ENCODE results near the gene ARRDC5.
"Not testable (repeated sequence)": the region's sequence is repeated elsewhere in the genome, so short reads cannot be mapped to it uniquely, and the experiment has no call there.

The ARRDC5 gene

GRCh38 chr19:4909897-4910593 lies 7.3 kb upstream of the ARRDC5 start:
- peak; percentile 90 for DNase-seq

- peak; percentile 62 for DNase-seq
Measured at GRCh38 chr19:4909156-4909896, 6.6 kb upstream of the ARRDC5 start, which contains the start of gene UHRF1. UHRF1 (plus strand) TSS chr19:4909501; CDS start chr19:4910886, 1,385 bp downstream.

- DNase-seq, result no peak
Measured at GRCh38 chr19:4908781-4909155, 6.1 kb upstream of the ARRDC5 start.

- no peak for DNase-seq
Measured at GRCh38 chr19:4908360-4908759, 5.7 kb upstream of the ARRDC5 start.

DNA sequence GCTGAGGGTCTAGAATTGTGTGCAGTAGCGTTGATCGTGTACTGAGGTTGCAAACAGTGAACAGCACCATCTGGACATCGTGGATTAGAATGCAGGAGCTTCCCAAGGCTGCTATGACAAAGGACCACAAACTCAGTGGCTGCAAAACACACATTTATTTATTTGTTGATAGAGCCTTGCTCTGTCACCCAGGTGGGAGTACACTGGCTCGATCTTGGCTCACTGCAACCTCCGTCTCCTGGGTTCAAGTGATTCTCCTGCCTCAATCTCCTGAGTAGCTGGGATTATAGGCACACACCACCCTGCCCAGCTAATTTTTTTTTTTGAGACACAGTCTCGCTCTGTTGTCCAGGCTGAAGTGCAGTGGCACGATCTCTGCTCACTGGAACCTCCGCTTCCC lies 4.3 kb upstream of the ARRDC5 start:
- DNase-seq, result no peak

DNA sequence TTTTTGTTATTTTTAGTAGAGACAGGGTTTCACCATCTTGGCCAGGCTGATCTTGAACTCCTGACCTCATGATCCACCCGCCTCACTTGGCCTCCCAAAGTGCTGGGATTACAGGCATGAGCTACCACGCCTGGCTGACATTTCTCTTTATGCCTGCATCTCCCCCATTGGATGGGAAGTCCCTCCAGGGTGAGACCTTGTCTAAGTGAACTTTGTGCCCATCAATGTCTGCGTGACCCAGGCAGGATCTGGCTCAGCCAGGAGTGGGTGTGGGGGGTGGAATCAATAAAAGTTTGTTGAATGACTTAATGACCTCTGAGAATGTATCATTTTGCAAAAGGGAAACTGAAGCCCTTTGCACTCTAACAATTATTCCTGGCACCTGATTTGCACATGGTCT lies 1.8 kb upstream of the ARRDC5 start:
- no peak for DNase-seq

- not testable (repeated sequence) for DNase-seq
Measured at GRCh38 chr19:4900879-4901278, 1.8 kb downstream of the ARRDC5 start.

- no peak for DNase-seq
Measured at GRCh38 chr19:4897146-4897545, 5.5 kb downstream of the ARRDC5 start.

DNA sequence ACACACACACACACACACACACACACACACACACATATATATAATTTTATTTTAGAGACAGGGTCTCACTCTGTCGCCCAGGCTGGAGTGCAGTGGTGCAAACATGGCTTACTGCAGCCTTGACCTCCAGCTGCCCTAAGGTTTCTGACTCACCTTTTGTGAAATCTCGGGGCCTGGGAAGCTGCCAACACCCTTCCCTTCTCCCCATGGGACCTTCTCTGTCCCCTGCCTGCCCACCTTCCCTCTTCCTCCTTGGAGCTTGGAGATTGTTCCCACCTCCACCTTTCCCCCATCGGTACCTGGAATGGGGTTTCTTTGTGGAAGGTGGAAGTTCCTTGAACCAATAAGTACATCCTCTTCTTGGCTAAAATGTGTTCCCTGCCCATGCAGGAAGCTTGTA lies 6.3 kb downstream of the ARRDC5 start:
- DNase-seq, result no peak

DNA sequence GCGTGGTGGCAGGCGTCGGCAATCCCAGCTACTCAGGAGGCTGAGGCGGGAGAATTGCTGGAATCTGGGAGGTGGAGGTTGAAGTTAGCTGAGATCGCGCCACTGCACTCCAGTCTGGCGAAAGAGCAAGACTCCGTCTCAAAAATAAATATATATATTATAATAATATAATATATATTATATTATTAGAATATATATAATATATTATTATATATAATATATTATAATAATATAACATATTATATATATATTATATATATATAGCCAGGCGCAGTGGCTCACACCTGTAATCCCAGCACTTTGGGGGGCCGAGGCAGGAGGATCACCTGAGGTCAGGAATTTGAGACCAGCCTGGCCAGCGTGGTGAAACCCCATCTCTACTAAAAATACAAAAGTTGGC lies 9.7 kb downstream of the ARRDC5 start:
- DNase-seq, result not testable (repeated sequence)

DNA sequence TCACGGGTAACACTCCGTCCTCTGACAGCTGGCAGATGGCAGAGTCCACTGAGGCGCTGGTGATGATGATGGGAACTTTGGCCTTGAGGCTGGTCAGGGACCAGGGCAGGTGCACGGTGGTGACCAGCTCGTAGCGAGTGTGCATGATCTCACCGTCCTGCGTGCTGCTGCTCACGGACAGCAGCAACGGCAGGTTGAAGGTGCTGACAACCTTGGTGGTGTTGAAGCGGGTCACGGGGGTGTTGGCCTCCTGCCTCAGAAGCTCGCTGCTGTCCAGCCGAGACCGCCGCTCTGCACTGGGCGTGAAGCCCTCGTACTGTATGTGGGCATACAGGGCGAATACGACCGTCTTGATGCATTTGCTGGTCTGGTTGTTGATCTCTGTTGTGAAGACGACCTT lies 11.6 kb downstream of the ARRDC5 start:
- no peak for DNase-seq

DNA sequence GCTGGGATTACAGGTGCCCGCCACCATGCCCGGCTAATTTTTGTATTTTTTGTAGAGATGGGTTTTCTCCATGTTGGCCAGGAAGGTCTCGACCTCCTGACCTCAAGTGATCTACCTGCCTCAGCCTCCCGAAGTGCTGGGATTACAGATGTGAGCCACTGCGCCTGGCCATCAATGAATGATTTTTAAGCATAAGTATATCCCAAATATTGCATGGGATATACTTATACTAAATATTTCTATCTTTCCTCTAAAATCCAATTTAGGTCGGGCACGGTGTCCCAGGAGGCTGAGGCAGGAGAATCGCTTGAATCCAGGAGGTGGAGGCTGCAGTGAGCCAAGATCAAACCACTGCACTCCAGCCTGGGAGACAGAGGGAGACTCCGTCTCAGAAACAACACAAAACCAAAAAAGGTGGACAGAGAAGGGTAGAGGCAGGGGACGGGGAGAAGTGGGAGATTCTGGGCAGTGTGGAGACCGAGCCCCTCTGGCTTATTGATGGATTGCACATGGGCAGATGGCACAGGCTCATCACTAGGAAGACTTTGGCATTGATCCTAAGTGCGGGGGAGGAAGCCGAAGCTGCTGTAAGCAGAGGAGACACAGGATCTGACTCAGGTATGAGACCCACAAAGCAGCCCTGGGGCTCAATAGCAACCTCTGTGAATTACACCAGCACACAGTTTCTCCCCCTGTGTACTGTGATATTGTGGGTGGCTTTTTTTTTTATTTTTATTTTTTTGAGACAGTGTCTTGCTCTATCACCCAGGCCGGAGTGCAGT lies 13.5 kb downstream of the ARRDC5 start:
- DNase-seq, result peak; percentile 56

- DNase-seq, result not testable (repeated sequence)
Measured at GRCh38 chr19:4887803-4888202, 14.9 kb downstream of the ARRDC5 start.

DNA sequence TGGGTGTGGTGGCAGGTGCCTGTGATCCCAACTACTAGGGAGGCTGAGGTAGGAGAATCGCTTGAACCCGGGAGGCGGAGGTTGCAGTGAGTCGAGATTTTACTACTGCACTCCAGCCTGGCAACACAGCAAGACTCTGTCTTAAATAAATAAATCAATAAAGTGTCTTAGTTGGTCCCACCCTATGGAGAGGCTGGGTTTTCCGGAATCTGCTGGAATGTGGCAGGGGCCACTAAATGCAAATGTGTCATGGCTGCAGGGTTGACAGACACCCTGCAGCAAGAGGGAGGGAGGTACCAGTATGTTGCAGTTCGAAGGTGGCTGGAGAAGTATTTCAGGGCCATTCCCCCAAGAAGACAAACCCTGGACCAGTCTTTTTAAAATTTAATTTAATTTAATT lies 17.7 kb downstream of the ARRDC5 start:
- not testable (repeated sequence) for DNase-seq

- DNase-seq, result not testable (repeated sequence)
Measured at GRCh38 chr19:4882874-4883273, 19.8 kb downstream of the ARRDC5 start.

GRCh38 chr19:4879041-4879440 lies 23.7 kb downstream of the ARRDC5 start:
- no peak for DNase-seq

- DNase-seq, result no peak
Measured at GRCh38 chr19:4878491-4878968, 24.2 kb downstream of the ARRDC5 start.

DNA sequence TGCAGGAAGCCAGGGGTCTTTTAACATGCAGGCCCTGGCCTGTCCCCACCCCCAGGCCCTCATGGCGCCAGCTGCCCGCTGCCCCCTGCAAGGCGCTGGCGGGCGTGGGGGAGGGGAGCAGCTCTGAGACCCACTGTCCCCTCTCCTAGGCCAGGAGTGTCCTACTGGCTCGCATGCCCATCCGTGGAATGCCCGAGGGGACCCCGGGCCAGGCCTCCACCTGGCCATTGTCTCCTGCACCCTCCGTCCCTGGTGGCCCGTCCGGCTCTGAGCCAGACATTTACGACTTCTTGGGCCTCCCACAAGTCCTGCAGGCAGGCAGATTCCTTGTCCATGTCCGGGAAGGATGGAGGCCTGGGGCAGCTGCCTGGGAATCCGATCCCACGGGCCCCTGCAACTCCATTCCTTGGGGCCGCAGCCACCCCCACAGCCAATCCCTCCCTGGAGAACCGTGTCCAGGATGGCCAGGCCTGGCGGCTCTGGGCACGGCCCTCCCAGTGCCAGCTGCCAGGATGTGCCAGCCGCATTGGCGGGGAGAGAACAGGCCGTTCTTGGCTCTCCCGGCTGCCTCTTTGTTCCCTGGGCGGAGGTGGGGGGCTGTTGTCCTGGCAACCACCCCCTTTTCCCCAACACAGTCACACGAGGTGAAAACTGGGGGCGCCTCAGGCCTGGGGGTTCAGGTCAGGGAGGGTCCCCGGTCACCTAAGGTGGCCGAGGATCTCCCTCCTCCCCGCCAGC lies 24.8 kb downstream of the ARRDC5 start:
- DNase-seq, result peak; percentile 82

DNA sequence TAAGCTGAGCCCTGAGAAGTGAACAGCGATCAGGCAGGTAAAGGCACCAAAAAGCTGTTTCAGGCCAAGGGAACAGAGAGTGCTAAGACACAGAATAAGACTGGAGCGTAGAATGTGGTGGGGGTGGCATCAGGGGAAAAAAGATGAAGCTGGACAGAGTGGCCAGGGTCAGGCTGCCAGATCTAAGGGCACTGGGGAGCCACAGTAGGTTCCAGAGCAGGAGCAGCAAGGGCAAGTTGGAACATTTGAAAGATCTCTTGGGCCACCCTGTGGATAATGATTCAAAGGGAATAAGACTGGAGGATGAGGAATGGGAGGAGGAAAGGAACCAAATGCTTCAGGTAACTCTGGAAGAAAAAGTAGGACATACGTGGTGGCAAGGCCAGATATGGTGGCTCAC lies 28.8 kb downstream of the ARRDC5 start:
- no peak for DNase-seq

- DNase-seq, result no peak
Measured at GRCh38 chr19:4871711-4872110, 31.0 kb downstream of the ARRDC5 start.

DNA sequence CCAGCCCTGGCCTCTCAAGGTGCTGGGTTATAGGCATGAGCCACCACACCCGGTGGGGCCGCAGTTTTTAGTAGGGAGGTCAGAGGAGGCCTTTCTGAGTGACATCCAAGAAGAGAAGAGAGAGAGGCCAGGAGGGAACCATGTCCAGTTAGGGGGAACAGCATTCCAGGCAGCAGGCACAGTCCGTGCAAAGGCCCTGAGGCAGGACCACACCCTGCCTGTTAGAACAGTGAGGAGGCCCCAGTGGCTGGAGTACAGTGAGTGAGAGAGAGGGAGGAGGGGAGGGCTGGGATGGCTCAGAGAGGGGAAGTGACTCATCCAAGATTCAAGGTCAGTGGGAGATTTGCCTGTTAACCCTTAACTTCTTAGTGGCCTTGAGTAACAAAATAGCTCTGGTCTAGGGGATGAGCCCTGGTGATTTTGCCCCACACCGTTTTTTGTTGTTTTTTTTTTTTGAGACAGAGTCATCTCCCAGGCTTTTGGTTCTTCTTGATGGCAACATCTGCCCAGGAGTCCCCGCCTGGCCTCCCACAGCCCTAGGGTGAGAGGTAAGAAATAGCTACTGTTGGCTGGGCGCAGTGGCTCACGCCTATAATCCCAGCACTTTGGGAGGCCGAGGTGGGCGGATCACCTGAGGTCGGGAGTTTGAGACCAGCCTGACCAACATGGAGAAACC lies 32.5 kb downstream of the ARRDC5 start:
- peak; percentile 98 for DNase-seq

DNA sequence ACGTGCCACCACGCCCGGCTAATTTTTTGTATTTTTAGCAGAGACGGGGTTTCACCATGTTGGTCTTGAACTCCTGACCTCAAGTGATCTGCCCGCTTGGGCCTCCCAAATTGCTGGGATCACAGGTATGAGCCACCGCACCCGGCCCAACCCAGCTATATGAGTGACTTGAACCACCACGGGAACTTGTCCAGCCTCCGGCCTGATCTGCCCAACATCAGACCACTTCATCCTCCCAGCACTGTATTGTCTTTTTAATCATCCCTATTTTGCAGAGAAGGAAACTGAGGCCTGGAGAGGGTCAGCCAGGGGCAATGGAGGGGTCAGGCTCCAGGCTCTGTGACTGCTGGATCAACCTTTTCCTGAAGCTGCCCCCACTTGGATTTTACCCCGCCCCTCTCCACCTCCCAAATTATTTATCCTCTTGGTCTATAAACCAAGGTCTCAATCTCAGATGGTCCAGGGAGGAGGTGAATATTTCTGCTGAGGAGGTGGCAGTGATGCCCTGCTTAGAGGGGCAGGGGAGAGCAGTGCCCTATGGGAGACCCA lies 34.3 kb downstream of the ARRDC5 start:
- no peak for DNase-seq
